ENCODE results near the gene GAMT. TPM values are rescaled to one million over a fixed set of nuclear protein-coding genes. Genes with fewer than 3 reads are reported as not detected.

GAMT gene
- total and polyA plus RNA-seq, 2 of the 13 experiments (the other 11 are each of a cell fraction or from before 2014, with no cell fraction given): 115 to 124 TPM

DNA sequence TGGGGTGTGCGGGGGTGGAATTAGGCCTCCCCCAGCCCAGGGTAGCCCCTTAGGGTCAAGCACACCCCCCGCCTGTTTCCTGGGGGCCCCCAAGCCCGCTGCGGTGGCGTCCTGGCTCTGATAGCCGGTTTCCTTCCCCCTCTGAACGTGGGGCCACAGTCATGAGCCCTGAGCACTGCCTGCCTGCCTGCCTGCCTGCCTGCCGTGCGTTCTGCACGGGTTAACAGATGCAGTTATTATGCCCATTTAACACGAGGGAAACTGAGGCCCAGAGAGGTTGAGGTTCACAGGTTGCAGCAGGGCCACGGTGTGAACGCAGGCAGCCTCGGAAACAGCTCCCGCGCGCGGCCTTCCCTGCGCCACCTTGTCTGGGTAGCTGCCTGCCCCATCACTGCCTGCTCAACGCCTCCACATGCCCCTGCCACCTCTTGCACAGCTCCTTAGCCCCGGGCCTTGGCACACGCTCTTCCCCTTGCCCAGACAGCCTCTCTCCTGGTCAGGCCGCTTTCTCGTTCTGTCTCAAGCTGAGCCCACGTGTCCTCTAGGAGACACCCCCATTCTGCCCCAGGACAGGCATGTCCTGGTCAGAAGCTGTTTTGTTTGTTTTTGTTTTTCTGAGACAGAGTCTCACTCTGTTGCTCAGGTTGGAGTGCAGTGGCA, 1.2 kb upstream of the GAMT start (continued):
- TF ChIP-seq, protein P1, sequence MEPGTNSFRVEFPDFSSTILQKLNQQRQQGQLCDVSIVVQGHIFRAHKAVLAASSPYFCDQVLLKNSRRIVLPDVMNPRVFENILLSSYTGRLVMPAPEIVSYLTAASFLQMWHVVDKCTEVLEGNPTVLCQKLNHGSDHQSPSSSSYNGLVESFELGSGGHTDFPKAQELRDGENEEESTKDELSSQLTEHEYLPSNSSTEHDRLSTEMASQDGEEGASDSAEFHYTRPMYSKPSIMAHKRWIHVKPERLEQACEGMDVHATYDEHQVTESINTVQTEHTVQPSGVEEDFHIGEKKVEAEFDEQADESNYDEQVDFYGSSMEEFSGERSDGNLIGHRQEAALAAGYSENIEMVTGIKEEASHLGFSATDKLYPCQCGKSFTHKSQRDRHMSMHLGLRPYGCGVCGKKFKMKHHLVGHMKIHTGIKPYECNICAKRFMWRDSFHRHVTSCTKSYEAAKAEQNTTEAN (CRISPR knock-in tag; conservative IDR thresholded peaks at IDR 0.05): no peak

DNA sequence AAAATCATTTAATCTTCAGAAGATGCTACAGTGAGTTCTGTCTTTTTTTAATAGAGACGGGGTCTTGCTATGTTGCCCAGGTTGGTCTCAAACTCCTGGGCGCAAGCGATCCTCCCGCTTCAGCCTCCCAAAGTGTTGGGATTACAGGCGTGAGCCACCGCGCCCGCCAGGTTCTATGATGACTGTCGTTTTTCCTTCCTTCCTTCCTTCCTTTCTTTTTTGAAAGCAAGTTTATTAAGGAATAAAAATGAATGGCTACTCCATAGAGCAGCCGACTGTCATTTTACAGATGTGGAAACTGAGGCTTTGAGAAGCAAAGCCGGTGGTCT, 511 bp upstream of the GAMT start:
- Histone ChIP-seq H3K4me3 (replicated peaks in 1 of 3; ENCODE audit: insufficient read depth in 1 of 3, low read depth in 2 of 3, low read length in 3 of 3) (peak overlapping the region; percentile 70 to 91 (median 78)), H3K79me2 (ENCODE audit: insufficient read depth, low read length) (no peaks in the 10 kb centered on the region), H3K36me3 (replicated peaks in 1 of 2; ENCODE audit: control insufficient read depth in 1 of 2, insufficient read depth in 2 of 2, low read length in 2 of 2) (0 out of 5 replicates have a peak, but pooled peaks cover 0 to 2% of the 10 kb centered on the region in 2 experiments), H3K27me3 (ENCODE audit: control insufficient read depth in 1 of 2, insufficient read depth in 2 of 2, low read length in 2 of 2) (no peaks in the 10 kb centered on the region), H3K4me2 (ENCODE audit: low read depth, low read length) (peak overlapping the region; percentile 98), H3K27ac (ENCODE audit: extremely low read length, insufficient read depth, low read length) (no peak overlapping the region), H3K9ac (ENCODE audit: insufficient read depth, low read depth, low read length) (peak overlapping the region; percentile 67), H2AFZ (ENCODE audit: low read length) (no peak overlapping the region), H4K20me1 (ENCODE audit: insufficient read depth, low read length) (no peaks in the 10 kb centered on the region), H3K4me1 (ENCODE audit: insufficient read depth, low read length) (peaks cover 52% of the 10 kb centered on the region), H3K9me3 (ENCODE audit: low read length) (no peaks in the 10 kb centered on the region)
- intact Hi-C loops (cut with micrococcal nuclease; ENCODE audit: unreplicated experiment) (no loop called here), in situ Hi-C loops (cut with HindIII; ENCODE audit: extremely low pct_ligation_motif_present, low pct_unique_long_range_greater_than_20kb) (no loop called here)
- no TSS peak for BruUV-seq (replicated peaks)
- WGBS (ENCODE audit: low lambda C conversion rate): 45% methylated on average over 11 of the region's 11 CpGs
- no peak for DNase-seq (ENCODE audit: low spot score)
- no peak for FAIRE-seq
- no peak for ATAC-seq
- ChIA-PET POLR2A (no interaction called here), CTCF (ENCODE audit: low intra/inter-chr PET ratio, low total read pairs) (no interaction called here)
- TF ChIP-seq ZMYM3 (CRISPR knock-in tag; IDR thresholded peaks at IDR 0.05): 0 out of 2 replicates have a peak, but pooled peaks have one; percentile 42
- TF ChIP-seq ZNF770 (CRISPR knock-in tag; IDR thresholded peaks at IDR 0.05): peak; percentile 15; the same call in 1 of the 2 replicates
- TF ChIP-seq, protein P2, sequence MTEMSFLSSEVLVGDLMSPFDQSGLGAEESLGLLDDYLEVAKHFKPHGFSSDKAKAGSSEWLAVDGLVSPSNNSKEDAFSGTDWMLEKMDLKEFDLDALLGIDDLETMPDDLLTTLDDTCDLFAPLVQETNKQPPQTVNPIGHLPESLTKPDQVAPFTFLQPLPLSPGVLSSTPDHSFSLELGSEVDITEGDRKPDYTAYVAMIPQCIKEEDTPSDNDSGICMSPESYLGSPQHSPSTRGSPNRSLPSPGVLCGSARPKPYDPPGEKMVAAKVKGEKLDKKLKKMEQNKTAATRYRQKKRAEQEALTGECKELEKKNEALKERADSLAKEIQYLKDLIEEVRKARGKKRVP (CRISPR knock-in tag; IDR thresholded peaks at IDR 0.05): no peak
- TF ChIP-seq ZBTB3 (CRISPR knock-in tag; IDR thresholded peaks at IDR 0.05; ENCODE audit: borderline replicate concordance, low read depth): no peak
- TF ChIP-seq, protein P3, sequence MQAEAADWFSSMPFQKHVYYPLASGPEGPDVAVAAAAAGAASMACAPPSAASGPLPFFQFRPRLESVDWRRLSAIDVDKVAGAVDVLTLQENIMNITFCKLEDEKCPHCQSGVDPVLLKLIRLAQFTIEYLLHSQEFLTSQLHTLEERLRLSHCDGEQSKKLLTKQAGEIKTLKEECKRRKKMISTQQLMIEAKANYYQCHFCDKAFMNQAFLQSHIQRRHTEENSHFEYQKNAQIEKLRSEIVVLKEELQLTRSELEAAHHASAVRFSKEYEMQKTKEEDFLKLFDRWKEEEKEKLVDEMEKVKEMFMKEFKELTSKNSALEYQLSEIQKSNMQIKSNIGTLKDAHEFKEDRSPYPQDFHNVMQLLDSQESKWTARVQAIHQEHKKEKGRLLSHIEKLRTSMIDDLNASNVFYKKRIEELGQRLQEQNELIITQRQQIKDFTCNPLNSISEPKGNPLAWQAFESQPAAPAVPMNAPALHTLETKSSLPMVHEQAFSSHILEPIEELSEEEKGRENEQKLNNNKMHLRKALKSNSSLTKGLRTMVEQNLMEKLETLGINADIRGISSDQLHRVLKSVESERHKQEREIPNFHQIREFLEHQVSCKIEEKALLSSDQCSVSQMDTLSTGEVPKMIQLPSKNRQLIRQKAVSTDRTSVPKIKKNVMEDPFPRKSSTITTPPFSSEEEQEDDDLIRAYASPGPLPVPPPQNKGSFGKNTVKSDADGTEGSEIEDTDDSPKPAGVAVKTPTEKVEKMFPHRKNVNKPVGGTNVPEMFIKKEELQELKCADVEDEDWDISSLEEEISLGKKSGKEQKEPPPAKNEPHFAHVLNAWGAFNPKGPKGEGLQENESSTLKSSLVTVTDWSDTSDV (CRISPR knock-in tag; IDR thresholded peaks at IDR 0.05): 0 out of 2 replicates have a peak, but pooled peaks have one; percentile 1
- no peak for TF ChIP-seq HNRNPLL (IDR thresholded peaks at IDR 0.05; ENCODE audit: low read depth, low read length, poor library complexity, severe bottlenecking)
- TF ChIP-seq, protein P4, sequence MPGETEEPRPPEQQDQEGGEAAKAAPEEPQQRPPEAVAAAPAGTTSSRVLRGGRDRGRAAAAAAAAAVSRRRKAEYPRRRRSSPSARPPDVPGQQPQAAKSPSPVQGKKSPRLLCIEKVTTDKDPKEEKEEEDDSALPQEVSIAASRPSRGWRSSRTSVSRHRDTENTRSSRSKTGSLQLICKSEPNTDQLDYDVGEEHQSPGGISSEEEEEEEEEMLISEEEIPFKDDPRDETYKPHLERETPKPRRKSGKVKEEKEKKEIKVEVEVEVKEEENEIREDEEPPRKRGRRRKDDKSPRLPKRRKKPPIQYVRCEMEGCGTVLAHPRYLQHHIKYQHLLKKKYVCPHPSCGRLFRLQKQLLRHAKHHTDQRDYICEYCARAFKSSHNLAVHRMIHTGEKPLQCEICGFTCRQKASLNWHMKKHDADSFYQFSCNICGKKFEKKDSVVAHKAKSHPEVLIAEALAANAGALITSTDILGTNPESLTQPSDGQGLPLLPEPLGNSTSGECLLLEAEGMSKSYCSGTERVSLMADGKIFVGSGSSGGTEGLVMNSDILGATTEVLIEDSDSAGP (CRISPR knock-in tag; IDR thresholded peaks at IDR 0.05; ENCODE audit: borderline replicate concordance): no peak
- TF ChIP-seq MAFF (IDR thresholded peaks at IDR 0.05; ENCODE audit: low read depth, low read length): no peak
- TF ChIP-seq KDM1A (CRISPR knock-in tag; IDR thresholded peaks at IDR 0.05): 0 out of 2 replicates have a peak, but pooled peaks have one; percentile 10
- TF ChIP-seq, protein P5, sequence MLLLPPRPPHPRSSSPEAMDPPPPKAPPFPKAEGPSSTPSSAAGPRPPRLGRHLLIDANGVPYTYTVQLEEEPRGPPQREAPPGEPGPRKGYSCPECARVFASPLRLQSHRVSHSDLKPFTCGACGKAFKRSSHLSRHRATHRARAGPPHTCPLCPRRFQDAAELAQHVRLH (CRISPR knock-in tag; IDR thresholded peaks at IDR 0.05; ENCODE audit: borderline replicate concordance, low read depth): no peak

Data from HepG2 (cell line).